Cardiac fibroblast (primary cell): ENCODE results near the gene HSPA9.

Experiments
- DNase-seq, 2 donors: peaks; one replicate each; pipeline versions ENCODE4 v3.0.0 to v3.0.0-alpha.2; 2010; ENCODE audit warnings: low read depth in 2 of 2
- H3K4me3 ChIP-seq, 2 donors: replicated peaks in 1 of 2; 1 replicate in 1 of 2; 2 replicates in 1 of 2; pipeline ENCODE4 v1.5.1; 2011; ENCODE audit warnings: low read depth in 2 of 2, low read length in 2 of 2, mild to moderate bottlenecking in 2 of 2, moderate library complexity in 1 of 2
- CTCF ChIP-seq: IDR thresholded peaks from one replicate; pipeline ENCODE4 v1.5.1; 2011; ENCODE audit warnings: low read depth, mild to moderate bottlenecking, low read length, inconsistent platforms

The HSPA9 gene

GRCh38 chr5:138506370-138507306 is 68.6 kb downstream of the HSPA9 start:
- no peak for DNase-seq
- TF ChIP-seq CTCF, result no peak
- no peak overlapping the region for H3K4me3 ChIP-seq

DNA sequence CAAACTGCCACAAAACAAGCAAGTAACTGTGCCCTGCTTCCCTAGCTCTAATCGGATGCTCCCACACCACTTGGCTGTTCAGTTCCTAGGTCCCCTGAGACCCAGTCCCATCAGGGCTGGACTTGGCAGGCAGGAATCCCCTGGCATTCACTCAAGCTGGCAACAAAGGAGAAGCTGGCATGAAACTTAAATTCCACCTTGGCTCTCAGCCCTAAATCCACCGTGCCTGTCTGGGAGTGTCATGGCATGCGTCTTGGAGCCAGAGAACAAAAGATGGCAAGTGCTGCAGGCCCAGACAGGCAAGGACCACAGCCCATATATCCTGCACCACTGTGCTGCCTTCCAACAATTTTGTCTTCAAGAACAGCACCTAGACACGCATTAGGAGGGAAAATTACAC is 70.4 kb downstream of the HSPA9 start:
- no peak for TF ChIP-seq CTCF
- no peak overlapping the region for H3K4me3 ChIP-seq
- DNase-seq, result peak in 1 of 2 donors; percentile 65
